Heart left ventricle (tissue), 13 donors: ENCODE results near the gene NDUFAF7.

ENCODE experiments used
- POLR2A ChIP-seq, 2 donors: fragments of 450-650 bp; IDR thresholded peaks; one replicate each; pipeline ENCODE4 v1.6.1; 2017; ENCODE audit warnings: antibody characterized with exemption in 2 of 2, mild to moderate bottlenecking in 2 of 2, moderate library complexity in 2 of 2
- TF ChIP-seq, protein P1 (sequence below), 12 donors: fragments of 200-600 bp; sonication (generic) in 4 of 12; IDR thresholded peaks; one replicate each; pipeline versions ENCODE4 v1.5.0 to v1.8.0; 2018 to 2022; ENCODE audit warnings: antibody characterized with exemption in 12 of 12, mild to moderate bottlenecking in 5 of 12
- donor health status: ischemic (EF 13 %, LVEDD 7.1; RV severe dilation, severe dysfunction).
- donor health status: DM: no; HTN: yes; CAD: no.
- donor health status: DM: no; HTN: no; CAD: no.
- donor health status: ischemic (EF 25% LVEDD 6.9; RV normal size, moderate dysfunction).
- donor health status: ischemic (EF 25% LVEDD 5.7; RV mildly dilated, moderate dysfunction).
- donor health status: ischemic (EF 35%, LVEDD 5.7; RV mildly dilated, moderate dysfunction).
- donor health status: nonischemic (EF 11% LVEDD 7.7; RV severe dilation, severe dysfunction).
- donor health status: DM: yes; HTN: yes; CAD: no.
- donor health status: PGD.
- donor health status: ischemic (EF 29% LVEDD 5.4; RV normal size, mild dysfunction).
- donor health status: nonischemic (EF 23%, LVEDD 6.1; RV moderate dilation, normal function).

DNA sequence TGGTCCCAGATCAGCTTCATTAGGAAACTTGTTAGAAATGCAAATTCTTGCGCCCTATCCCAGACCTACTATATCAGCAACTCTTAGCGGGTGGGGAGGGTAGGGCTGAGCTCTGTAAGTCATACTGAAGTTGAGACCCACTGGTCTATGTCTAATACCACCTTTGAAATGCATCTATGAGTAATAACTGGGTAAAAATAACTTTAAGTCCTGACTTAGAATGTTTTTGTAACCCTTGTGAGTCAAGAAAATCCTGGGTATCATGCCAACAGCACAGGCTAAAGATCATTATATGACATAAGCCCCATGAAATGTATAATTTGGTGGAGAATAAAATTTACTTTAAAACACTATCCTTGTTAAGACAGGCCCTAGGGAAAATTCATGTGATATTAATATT, 51.7 kb downstream of the NDUFAF7 start:
- TF ChIP-seq, protein P1, sequence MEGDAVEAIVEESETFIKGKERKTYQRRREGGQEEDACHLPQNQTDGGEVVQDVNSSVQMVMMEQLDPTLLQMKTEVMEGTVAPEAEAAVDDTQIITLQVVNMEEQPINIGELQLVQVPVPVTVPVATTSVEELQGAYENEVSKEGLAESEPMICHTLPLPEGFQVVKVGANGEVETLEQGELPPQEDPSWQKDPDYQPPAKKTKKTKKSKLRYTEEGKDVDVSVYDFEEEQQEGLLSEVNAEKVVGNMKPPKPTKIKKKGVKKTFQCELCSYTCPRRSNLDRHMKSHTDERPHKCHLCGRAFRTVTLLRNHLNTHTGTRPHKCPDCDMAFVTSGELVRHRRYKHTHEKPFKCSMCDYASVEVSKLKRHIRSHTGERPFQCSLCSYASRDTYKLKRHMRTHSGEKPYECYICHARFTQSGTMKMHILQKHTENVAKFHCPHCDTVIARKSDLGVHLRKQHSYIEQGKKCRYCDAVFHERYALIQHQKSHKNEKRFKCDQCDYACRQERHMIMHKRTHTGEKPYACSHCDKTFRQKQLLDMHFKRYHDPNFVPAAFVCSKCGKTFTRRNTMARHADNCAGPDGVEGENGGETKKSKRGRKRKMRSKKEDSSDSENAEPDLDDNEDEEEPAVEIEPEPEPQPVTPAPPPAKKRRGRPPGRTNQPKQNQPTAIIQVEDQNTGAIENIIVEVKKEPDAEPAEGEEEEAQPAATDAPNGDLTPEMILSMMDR (IDR thresholded peaks at IDR 0.05) = no peak
- no peak for TF ChIP-seq POLR2A (IDR thresholded peaks at IDR 0.05)
